HCT116 (cell line): ENCODE results near the gene PAX5.

Experiments
- CTCF ChIP-seq, 3 experiments: fragments of 200-600 bp in 1 of 3; sonication (generic) in 1 of 3; IDR thresholded peaks in 2 of 3; conservative IDR thresholded peaks in 1 of 3; 2 replicates each; pipeline ENCODE4 v1.5.1; 2012 to 2017; ENCODE audit warnings: low read depth in 2 of 3, low read length in 2 of 3, antibody characterized with exemption in 1 of 3, borderline replicate concordance in 1 of 3, control low read depth in 1 of 3, mild to moderate bottlenecking in 1 of 3, mixed read lengths in 1 of 3, mixed run types in 1 of 3, moderate library complexity in 1 of 3; ENCODE audit not compliant: insufficient read depth in 1 of 3
- EGR1 ChIP-seq: IDR thresholded peaks from 2 replicates; pipeline ENCODE4 v1.6.1; 2012; ENCODE audit warnings: low read depth
- EZH2phosphoT487 ChIP-seq: fragments of 200-600 bp; IDR thresholded peaks from 2 replicates; pipeline ENCODE4 v1.6.1; 2018; ENCODE audit warnings: antibody characterized with exemption, borderline replicate concordance
- MAX ChIP-seq: IDR thresholded peaks from 2 replicates; pipeline ENCODE4 v1.6.1; 2012
- POLR2A ChIP-seq: IDR thresholded peaks from 2 replicates; pipeline ENCODE4 v1.7.0; 2011; ENCODE audit warnings: borderline replicate concordance; ENCODE audit not compliant: insufficient read depth, insufficient read length; ENCODE audit errors: extremely low read depth
- SRF ChIP-seq: IDR thresholded peaks from 2 replicates; pipeline ENCODE4 v1.6.1; 2012; ENCODE audit warnings: low read depth

- TF ChIP-seq SRF (no peak), EGR1 (no peak), CTCF (IDR thresholded peaks at IDR 0.05 in 2 of 3, conservative IDR thresholded peaks at IDR 0.05 in 1 of 3; ENCODE audit: borderline replicate concordance in 1 of 3, insufficient read depth in 1 of 3, low read depth in 2 of 3, low read length in 2 of 3) (no peak), POLR2A (no peak), EZH2phosphoT487 (no peak), MAX (no peak)
Observed at GRCh38 chr9:36936498-36936831, 97.6 kb downstream of the PAX5 start.
